GM21423 (cell line): ENCODE measurements around the gene KIF1A.
"Not testable (repeated sequence)": the region's sequence is repeated elsewhere in the genome, so short reads cannot be mapped to it uniquely, and the experiment has no call there.

Experiments
- ATAC-seq: cut with Tn5 transposase; IDR thresholded peaks from one replicate; pipeline ENCODE4 v1.9.1; 2021; ENCODE audit warnings: mild to moderate bottlenecking, moderate library complexity; ENCODE audit not compliant: unreplicated experiment

Gene KIF1A

GRCh38 chr2:240848900-240849680, 29.1 kb upstream of the KIF1A start:
- ATAC-seq = no peak

DNA sequence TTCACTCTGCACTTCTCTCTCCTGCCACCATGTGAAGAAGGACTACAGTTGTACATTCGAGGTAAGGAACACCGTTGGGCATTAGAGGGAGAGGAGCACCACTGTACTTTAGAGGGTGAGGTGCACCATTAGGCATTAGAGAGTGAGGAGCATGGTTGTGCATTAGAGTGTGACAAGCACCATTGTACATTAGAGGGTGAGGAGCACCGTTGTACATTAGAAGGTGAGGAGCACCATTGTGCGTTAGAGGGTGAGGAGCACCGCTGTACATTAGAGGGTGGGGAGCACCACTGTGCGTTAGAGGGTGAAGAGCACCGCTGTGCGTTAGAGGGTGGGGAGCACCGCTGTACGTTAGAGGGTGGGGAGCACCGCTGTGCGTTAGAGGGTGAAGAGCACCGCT, 27.8 kb upstream of the KIF1A start:
- no peak for ATAC-seq

DNA sequence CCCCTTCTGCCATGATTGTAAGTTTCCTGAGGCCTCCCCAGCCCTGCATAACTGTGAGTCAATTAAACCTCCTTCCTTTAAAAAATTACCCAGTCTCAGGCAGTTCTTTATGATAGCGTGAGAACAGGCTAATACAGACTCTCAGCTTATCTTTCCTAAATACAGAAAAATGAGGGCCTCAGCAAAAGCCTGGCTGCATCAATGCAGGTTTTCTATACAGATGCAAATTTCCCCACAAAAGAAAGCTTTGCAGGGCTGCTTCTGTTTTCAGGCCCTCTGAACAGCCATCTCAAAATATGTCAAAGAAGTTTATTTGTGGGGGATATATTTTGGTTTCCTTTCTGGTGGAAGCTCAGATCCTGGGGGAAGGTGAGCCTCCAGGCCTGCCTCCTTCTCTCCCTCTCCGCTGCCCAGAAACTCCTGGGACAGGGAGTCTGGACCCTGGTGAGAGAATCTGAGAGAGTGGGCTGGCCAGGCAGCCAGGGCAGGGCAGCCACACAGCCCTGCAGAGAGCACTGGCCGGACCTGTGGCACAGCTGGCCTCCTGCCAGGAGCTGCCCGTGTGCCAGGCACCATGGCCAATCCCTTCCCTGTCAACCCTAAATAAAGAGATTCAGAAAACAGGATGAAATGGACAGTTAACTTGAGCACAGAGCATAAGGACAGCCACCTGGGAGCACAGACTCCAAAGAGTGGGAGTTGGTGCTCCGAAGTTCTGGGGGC, 27.0 kb upstream of the KIF1A start:
- ATAC-seq = no peak

- not testable (repeated sequence) for ATAC-seq
These were observed 26.3 kb upstream of the KIF1A start for GRCh38 chr2:240846309-240846708.

DNA sequence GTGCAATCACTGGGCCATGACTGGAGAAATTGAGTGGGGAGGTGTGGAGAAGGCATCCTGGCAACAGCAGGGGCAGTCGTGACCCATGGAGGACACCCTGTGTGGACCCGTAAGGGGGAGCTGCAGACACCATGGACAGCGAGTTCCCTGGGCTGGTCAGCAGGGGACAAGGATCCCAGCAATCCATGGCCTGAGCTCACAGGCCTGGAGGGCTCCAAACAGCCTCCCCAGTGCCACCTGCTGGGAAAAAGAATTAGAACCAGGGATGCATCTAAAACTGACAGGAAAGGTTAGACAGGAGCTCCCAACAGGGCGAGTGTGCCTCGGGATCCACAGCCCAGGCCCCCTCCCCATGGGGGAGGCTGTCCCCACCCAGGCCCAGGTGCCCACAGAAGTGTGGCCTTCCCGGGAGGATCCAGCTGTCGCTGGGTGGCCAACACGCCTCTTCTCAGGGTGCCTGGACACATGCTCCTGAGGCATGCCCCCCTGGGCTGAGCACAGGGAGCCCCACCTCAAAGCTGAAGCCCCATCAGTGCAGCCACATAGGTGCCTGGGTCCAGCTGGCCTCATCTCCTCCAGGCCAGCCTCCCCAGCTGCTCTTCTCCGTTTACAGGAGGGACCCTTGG, 20.5 kb upstream of the KIF1A start:
- no peak for ATAC-seq

- no peak for ATAC-seq
These were observed 19.4 kb upstream of the KIF1A start for GRCh38 chr2:240839152-240840143.

GRCh38 chr2:240837621-240838020, 17.6 kb upstream of the KIF1A start:
- no peak for ATAC-seq

GRCh38 chr2:240836781-240837467, 16.9 kb upstream of the KIF1A start:
- no peak for ATAC-seq

DNA sequence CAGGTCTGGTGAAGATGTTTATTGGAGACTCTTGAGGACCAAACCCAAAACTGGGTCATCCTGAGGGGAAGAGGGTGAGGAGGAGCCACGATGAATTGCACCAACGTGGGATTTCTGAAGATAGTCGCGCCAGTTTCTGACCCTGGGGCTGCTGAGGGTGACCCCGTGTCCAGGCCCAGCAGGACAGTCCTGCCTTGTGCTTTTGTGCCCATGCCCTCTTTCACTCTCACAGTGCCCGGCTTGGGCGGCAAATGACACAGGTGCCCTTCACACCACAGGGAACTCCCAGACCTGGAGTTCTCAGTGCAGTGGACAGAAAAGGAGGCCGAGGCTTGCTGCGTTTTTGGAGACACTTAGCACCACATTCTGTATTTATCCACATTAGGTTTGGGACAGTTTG, 15.5 kb upstream of the KIF1A start:
- ATAC-seq = no peak

DNA sequence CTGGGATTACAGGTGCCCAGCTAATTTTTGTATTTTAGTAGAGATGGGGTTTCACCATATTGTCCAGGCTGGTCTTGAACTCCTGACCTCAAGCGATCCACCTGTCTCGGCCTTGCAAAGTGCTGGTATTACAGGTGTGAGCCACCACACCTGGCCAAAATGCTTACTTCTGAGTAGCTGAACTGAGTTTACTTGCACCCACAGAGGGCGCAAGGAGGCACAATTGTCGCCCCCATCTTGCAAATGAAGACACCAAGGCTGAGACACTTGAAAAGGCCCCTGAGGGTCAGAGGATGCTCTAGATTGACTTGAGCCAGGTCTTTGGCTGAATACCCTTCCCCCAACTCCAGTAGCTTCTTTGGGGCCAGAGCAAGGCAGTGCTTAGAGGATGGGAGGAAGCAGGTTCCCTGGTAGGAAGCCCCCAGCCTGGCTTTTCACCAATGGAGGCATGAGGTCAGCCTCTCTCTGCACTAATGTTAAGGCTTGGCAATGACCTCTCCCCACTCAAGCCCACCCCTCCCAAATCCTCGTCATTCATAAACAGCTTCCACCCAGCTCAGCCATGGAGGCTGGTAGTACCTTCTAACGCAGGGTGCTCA, 14.5 kb upstream of the KIF1A start:
- no peak for ATAC-seq

DNA sequence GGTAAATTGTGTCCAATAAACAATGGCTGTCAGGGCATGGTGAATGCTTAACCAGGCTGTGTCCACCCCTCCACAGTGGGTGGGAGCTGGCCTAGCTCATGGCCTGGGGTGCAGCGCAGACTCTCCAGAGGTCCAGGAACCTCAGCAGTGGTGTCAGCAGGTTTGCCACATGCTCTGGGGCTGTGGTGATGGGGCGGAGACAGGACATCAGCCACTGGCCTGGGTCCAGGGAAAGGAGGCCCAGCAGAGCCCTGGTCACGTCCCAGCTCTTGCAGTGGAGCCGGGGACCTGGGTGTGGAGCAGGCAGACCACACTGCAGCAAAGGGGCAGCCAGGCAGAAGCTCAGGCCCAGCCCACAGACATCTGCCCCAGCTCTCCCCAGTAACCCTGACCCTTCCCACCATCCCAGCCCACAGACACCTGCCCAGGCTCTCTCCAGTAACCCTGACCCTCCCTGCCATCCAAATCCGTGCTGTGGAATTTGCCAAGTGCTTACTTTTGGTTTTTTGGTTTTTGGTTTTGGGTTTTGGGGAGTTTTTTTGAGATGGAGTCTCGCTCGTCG, 13.8 kb upstream of the KIF1A start:
- no peak for ATAC-seq

GRCh38 chr2:240832921-240833494, 13.0 kb upstream of the KIF1A start:
- no peak for ATAC-seq

DNA sequence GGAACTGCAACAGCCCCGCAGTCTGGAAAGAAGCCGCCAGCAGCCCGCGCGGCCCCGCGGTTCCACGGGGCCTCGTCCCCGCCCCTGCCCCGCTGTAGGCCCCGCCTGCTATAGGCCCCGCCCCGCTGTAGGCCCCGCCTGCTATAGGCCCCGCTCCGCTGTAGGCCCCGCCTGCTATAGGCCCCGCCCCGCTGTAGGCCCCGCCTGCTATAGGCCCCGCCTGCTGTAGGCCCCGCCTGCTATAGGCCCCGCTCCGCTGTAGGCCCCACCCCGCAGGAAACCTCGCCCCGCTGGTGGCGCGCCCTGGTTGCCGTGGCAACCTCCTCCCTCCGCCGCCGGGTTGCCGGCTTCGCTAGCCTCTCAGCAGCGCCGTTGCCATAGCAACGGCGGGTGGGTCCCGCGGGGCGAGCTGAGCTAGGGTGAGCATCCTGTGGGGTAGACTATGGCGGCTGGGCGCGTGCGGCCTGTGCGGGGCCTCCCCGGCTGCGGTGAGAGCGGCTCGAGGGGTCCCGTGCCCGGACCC, 12.2 kb upstream of the KIF1A start:
- peak; percentile 91 for ATAC-seq

- no peak for ATAC-seq
These were observed 11.7 kb upstream of the KIF1A start for GRCh38 chr2:240831594-240832204.

DNA sequence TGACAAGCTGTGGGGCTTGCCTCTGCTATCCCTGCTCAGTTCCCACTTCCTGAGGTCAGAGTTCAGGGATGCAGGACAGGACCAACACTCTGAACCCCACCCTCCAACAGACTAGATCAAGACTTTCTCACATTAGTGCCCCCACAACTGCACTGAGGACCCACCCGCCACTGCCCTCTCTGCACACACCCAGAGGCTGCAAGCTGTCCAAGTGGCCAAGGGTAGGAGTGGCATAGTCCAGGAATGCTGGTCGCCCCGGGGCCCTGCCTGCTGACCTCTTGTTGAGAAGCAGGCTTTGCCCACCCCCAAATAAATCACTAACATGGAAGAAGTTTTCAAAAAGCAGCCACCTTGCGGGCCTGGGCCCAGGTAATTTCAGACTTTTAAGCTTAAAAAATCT, 5.5 kb upstream of the KIF1A start:
- ATAC-seq = no peak

DNA sequence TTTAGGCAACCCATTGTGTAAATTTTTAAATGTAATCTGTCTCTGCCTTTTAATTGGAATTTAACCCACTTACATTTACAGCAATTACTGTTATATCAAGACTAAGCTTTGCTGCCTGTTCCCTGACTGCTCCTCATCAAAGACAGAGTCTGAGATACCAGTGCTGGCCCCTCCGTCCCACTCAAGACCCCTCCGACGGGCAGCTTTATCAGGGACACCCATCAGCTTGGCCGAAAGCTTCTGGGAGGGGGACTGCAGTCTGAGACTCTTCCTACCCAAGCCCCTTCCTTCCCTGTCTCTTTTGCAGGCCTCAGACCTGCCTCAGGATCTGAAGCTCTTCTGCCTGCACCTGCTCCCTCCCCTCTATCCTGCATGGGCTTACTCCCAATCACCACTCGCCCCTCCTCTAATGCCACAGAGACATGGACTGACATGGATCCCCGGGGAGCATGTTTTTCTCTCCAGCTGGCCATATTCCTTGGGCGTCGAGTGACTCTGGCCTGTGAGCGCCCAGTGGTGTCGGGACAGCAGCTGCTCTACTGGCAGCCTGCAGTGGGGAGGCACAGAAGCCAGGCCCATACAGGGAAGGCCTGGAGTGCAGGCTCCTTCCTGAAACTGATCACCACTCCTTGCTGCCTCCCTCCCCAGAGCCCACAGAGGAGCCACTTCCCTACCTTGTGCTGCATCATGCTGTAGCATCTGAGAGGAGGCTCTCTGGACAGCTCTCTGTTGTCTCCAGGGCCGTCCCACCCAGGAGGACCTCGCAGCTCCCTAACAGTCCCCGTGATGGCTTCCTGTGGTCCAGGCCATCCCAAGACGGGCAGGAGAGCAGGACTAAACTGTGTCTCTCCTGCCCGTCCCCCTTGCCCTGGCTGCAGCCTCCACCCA, 3.7 kb upstream of the KIF1A start:
- no peak for ATAC-seq

DNA sequence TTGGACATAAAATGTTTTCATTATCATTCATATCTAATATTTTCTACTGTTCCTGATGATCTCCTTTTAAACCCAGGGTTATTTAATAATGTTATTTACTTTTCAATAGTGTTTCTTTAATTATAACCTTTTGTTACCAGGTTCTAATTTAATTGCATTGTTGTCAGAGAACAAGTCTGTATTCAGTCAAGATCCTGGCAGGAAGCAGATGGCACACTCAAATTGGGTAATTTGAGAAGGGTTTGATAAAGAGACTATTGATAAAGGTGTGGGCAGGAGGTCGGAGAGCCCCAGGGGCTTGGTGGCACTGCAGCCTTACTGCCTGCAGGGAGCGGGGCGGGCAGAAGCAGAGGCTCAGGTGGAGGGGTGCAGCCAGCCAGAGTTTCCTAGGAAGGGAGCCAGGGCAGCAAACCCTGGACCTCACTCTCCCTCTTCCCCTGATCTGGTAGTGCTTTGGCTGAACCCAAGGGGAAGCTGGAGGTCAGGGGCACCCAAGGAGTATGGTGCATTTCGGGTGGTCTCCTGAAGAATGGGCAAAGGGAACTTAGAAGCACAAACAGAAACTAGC, 2.3 kb upstream of the KIF1A start:
- ATAC-seq = no peak
